Measurements from ENCODE around the gene TASOR2. TPM values are rescaled to one million over a fixed set of nuclear protein-coding genes. Genes with fewer than 3 reads are reported as not detected.
A peak's percentile ranks its signal among the peaks of the same experiment; 100 is the strongest.

Gene TASOR2
- polyA plus RNA-seq, 4 donors = 35.4 to 41.2 (median 39.4) TPM

GRCh38 chr10:5679606-5680005, 5.0 kb upstream of the TASOR2 start:
- no peak for DNase-seq (ENCODE audit: low read depth in 4 of 4, low spot score in 3 of 4)

GRCh38 chr10:5681930-5682329, 2.7 kb upstream of the TASOR2 start:
- no peak for DNase-seq (ENCODE audit: low read depth in 4 of 4, low spot score in 3 of 4)

- no peak for DNase-seq (ENCODE audit: low read depth in 4 of 4, low spot score in 3 of 4)
Measured at GRCh38 chr10:5683065-5683464, 1.6 kb upstream of the TASOR2 start.

GRCh38 chr10:5684971-5685763, 529 bp downstream of the TASOR2 start:
- DNase-seq (ENCODE audit: low read depth in 4 of 4, low spot score in 3 of 4) = peak in 2 of 4 donors; percentile 48 to 60

DNA sequence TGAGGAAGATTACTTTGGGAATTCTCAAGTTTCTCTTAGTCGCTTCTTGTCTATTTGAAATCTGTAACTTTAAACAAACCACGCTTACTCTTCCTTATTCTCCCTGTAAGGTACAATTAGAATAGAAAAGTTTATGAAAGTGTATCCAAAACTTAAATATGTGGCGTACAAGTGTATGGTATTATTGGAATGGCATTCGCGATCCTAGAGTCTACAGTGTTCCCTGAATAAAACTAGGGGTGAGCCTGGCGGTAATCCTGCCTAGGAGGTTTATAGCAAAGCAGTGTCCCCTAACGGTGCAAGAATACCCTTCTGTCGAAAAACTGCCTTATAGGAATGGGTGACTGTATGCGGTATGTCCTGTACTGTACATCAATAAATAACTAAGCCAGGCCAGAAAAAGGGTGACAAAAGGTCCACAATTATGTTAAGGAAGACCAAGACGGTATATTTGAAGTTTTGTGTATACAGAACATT, 1.2 kb downstream of the TASOR2 start:
- no peak for DNase-seq (ENCODE audit: low read depth in 4 of 4, low spot score in 3 of 4)

DNA sequence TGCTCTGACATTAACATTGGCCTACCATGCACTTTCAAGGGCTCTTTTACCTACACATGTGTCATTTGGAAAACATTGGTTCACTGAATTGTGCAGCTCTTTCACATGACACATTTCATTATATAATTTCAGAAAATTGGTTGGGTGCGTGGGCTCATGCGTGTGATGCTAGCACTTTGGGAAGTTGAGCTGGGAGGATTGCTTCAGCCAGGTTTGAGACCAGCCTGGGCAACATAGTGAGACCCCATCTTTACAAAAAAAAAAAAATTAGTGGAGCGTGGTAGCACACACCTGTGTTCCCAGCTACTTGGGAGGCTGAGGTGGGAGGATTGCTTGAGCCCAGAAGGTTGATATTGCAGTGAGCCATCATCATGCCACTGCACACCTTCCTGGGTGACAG, 3.9 kb downstream of the TASOR2 start:
- DNase-seq (ENCODE audit: low read depth in 4 of 4, low spot score in 3 of 4) = no peak

- no peak for DNase-seq (ENCODE audit: low read depth in 4 of 4, low spot score in 3 of 4)
Measured at GRCh38 chr10:5691786-5692185, 7.1 kb downstream of the TASOR2 start.

GRCh38 chr10:5692461-5693358, 8.1 kb downstream of the TASOR2 start:
- DNase-seq (ENCODE audit: low read depth in 4 of 4, low spot score in 3 of 4) = no peak

GRCh38 chr10:5694573-5694972, 9.9 kb downstream of the TASOR2 start:
- no peak for DNase-seq (ENCODE audit: low read depth in 4 of 4, low spot score in 3 of 4)

DNA sequence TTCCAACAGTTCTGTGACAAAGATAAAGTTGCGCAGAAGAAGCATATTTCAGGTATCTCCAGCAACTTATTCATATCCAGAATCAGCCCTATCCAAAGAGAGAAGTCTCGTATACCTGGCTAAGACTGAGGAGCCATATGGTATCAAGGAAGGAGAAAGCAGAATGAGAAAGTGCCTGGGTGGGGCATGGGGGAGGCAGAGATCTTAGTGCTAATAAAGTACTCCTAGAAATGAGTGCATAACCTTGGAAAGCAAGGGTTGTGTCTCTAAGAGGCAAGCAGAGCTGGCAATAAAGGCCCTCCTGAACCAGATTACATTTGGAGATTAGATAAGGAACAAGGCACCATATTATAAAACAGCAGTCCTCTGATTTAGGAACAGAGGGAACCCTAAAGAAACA, 12.7 kb downstream of the TASOR2 start:
- DNase-seq (ENCODE audit: low read depth in 4 of 4, low spot score in 3 of 4) = no peak

DNA sequence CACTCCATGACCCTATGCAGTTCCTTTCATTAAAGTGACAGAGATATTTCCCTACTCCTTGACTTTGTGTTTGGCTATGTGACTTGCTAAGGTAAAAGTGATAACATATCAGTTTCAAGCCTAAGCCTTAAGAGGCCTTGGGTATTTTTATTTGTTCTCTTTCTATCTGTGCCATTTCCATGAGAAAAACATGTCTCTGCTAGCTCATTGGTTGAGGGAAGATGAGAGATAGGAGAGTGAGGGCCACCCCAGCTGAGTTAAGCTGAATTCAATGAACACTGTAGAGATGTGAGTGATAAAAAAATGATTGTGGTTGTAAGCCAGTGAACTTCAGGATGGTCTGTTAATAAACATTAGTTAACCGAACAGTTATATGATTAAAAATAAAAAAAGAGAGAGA, 13.4 kb downstream of the TASOR2 start:
- DNase-seq (ENCODE audit: low read depth in 4 of 4, low spot score in 3 of 4) = no peak

DNA sequence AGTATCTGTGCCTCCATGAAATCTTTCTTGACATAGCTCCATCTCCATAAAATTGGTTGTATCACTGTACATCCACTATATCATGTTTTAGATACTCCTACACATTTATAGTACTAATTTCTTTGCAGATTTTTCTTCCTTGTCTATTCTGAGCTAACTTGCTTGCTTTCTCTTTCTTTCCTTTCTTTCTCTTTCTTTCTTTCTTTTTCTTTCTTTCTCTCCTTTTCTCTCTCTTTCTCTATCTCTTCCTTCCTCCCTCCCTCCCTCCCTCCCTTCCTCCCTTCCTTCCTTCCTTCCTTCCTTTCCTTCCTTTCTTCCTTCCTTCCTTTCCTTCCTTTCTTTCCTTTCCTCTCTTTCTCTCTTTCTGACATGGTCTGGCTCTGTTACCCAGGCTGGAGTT, 23.7 kb downstream of the TASOR2 start:
- DNase-seq (ENCODE audit: low read depth in 4 of 4, low spot score in 3 of 4) = no peak

- no peak for DNase-seq (ENCODE audit: low read depth in 4 of 4, low spot score in 3 of 4)
Measured at GRCh38 chr10:5709865-5710264, 25.2 kb downstream of the TASOR2 start.

- DNase-seq (ENCODE audit: low read depth in 4 of 4, low spot score in 3 of 4) = no peak
Measured at GRCh38 chr10:5710859-5711258, 26.2 kb downstream of the TASOR2 start.

DNA sequence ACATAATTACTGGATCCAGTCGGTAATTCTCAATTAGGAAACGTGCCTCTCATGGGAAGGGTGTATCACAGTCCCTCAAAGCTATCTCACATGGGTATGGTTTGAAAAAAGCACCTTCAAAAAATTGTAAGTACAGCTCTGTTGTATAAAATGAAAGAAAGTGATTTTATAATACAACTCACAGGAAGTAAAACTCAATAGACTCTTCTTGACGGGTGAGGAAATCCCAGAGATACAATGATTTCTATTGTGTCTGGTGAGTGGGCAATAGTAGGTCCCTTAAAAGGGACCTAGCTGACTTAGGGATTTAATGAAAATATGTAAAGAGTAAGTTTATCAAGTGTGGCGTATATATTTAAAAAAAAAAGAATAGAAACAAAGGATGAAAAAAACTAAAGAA, 27.0 kb downstream of the TASOR2 start:
- no peak for DNase-seq (ENCODE audit: low read depth in 4 of 4, low spot score in 3 of 4)

DNA sequence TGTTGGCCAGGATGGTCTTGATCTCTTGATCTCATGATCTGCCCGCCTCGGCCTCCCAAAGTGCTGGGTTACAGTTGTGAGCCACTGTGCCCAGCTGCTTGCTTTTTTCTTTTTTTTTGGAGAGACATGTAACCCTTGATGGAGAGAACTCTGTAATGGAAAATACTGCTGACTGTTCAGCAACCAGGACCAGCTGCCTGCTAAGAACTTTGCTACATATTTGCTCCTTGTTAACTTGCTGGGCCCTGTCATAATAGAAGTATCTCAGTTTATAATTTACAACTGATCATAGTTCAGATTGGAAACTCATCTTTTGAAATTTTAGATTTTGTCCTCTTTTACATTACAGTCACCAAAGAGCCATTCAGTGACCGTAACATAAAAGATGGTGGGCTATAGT, 34.9 kb downstream of the TASOR2 start:
- DNase-seq (ENCODE audit: low read depth in 4 of 4, low spot score in 3 of 4) = no peak

DNA sequence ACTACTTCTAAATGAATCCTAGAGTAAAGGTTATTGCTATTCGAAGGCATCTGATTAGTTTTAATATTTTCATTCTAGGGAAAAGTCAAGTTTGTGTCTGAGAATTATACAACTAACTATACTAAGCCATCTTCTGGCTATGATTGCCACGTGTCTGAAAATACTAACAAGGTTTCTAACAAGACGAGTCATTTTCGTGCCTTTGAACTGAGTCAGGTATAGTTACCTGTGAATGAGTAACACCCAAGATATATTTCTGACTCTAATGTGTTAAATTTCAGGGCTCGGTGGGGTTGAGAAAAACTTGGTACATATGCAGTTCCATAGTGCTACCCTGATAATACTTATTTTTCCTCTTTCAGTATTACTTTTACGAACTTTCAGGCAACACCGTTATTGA, 35.5 kb downstream of the TASOR2 start:
- DNase-seq (ENCODE audit: low read depth in 4 of 4, low spot score in 3 of 4) = no peak

GRCh38 chr10:5723692-5724091, 39.1 kb downstream of the TASOR2 start:
- DNase-seq (ENCODE audit: low read depth in 4 of 4, low spot score in 3 of 4) = no peak

GRCh38 chr10:5730766-5731165, 46.1 kb downstream of the TASOR2 start:
- DNase-seq (ENCODE audit: low read depth in 4 of 4, low spot score in 3 of 4) = no peak

DNA sequence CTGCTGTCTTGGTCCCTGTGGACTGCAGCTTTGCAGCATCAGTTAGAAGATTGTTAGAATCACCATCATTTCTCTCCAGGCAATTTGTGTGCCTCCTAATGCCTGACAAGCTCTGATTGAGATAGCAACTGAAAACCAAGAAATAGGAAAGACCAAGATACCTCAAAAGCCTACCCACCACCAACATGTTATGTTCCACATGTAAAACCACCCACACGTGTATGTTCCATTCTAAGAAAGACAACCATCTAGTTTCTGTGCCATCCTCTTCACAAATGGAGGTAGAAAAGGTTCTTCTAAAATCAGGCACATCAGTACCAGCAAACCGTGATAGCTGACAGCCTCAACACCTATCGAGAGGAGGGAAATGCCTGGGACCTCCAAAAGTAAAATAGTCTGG, 46.9 kb downstream of the TASOR2 start:
- no peak for DNase-seq (ENCODE audit: low read depth in 4 of 4, low spot score in 3 of 4)

DNA sequence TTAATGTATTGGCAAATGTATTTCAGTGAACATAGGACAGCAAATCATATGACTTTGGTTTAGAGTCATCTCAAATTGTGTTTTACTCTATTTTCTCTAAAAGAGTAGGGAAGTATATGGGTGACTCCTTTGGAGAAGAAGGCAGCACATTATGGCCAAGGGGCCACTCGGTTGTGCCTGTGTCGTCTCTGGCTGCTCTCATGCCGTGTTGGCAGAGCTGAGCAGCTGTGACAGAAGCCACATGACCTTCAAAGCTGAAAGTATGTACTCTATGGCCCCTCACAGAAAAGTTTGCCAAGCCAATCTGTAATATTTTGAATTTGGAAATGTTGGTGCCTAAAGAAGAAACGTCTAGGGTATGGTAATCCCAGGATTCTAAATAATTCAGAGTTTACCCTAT, 47.5 kb downstream of the TASOR2 start:
- no peak for DNase-seq (ENCODE audit: low read depth in 4 of 4, low spot score in 3 of 4)
